T-helper 9 cell (primary cell): ENCODE data around the gene C4A.
"Not testable (repeated sequence)": the region's sequence is repeated elsewhere in the genome, so short reads cannot be mapped to it uniquely, and the experiment has no call there.

ENCODE experiments used
- DNase-seq: peaks from one replicate; pipeline ENCODE4 v3.0.0-alpha.2; 2020

The C4A gene

DNA sequence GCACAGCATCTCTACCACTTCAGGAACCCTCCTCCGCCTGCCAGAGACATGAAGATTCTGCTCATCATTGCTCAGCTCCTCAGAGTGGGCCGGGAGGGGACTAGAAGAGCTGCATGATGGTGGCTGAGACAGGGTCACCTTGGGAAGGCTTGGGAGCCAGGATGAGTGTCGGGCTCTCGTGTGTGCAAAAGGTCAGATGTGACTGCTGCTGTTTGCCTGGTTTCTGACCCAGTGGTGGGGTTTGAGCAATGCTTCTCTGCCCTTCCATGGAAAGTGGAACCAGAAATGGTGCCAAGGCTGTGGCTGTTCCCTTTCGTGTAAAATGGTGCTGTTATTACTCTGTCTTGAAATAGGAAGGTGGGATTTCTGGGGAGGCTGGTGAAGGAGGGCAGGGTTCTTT is 859 bp upstream of the C4A start:
- not testable (repeated sequence) for DNase-seq

DNA sequence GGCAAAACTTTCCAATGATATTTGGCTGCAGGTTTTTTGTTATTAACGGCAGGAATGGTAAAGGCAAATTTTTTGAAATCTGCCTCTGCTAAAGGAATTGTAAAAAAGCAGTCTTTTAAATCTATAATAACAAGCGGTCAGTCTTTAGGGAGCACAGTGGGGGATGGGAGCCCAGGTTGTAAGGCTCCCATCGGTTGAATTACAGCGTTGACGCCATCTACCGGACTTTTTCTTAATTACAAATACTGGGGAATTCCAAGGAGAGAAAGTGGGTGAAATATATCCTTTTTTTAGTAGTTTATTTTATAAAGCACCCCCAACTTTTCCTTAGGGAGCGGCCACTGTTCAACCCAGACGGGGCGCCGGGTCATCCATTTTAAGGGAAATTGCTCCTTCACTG is 7.5 kb downstream of the C4A start:
- DNase-seq: not testable (repeated sequence)

DNA sequence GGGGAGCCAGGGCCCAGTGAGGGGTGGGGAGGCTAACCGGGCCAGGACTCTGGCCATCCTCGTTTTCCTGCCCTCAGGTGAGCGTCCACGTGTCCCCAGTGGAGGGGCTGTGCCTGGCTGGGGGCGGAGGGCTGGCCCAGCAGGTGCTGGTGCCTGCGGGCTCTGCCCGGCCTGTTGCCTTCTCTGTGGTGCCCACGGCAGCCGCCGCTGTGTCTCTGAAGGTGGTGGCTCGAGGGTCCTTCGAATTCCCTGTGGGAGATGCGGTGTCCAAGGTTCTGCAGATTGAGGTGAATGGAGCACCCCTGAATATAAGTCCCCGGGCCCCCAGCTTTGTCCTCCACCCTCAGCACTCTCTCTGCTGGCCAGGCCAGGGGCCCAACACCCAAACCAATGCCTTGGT is 12.6 kb downstream of the C4A start:
- not testable (repeated sequence) for DNase-seq

- not testable (repeated sequence) for DNase-seq
Measured at GRCh38 chr6:31996385-31996784, 14.5 kb downstream of the C4A start.

- DNase-seq: not testable (repeated sequence)
Measured at GRCh38 chr6:32002546-32003268, 20.9 kb downstream of the C4A start.

GRCh38 chr6:32003301-32003700 is 21.4 kb downstream of the C4A start:
- DNase-seq: not testable (repeated sequence)

DNA sequence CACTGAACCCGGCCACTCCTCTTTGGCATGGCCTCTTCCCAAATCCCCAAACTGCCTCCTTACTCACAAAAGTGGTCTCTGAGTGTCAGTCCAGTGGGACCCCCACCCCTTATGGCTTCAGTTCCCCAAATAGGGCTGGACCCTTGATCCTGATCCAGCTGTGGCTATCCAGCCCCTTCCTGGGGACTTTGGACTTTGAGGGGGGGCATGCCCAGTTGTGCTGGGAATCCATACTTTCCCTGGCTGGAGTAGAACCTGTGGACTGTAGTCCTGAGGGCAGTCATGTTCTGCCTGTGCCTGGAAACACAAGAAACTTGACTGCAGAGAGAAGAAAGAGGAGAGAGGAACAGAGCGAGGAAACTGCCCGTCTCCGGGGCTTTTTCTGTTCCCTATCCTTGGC is 22.5 kb downstream of the C4A start:
- not testable (repeated sequence) for DNase-seq

DNA sequence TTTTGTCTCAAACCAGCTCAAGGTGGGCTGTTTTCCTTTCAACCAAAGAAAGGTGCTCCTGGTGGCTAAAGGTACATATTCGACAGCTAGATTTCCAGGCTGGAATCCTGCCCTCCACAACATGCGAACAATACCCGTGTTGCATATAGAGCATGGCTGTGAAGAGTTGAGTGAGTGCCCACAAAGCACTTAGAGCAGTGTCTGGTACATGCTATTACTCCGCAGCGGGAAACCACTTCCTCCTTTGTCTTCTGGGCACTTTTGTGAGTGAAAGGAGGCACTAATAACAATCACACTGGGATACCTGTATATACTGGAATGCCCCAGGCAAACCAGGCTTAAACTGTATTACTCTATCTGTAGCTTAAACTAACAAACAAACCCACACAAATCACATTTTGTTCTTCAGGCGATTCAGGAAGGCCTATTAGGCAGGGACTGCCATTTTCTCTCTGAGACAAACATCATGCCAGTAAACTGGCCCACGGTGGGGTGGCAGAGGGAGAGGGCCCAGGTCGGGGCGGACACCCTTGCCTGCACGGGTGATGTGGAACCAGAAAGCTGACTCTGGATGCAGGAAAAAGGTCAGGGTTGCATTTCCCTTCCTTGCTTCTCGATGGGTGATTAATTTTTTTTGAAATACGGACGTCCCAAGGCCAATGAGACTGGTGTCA is 23.1 kb downstream of the C4A start:
- DNase-seq: not testable (repeated sequence)

DNA sequence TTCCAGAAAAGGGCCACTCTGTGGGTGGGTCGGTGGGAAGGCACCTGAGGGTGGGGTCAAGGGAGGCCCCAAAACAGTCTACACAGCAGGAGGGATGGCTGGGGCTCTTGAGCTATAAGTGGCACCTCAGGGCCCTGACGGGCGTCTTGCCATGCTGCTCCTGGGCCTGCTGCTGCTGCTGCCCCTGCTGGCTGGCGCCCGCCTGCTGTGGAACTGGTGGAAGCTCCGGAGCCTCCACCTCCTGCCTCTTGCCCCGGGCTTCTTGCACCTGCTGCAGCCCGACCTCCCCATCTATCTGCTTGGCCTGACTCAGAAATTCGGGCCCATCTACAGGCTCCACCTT is 23.7 kb downstream of the C4A start:
- DNase-seq: not testable (repeated sequence)

DNA sequence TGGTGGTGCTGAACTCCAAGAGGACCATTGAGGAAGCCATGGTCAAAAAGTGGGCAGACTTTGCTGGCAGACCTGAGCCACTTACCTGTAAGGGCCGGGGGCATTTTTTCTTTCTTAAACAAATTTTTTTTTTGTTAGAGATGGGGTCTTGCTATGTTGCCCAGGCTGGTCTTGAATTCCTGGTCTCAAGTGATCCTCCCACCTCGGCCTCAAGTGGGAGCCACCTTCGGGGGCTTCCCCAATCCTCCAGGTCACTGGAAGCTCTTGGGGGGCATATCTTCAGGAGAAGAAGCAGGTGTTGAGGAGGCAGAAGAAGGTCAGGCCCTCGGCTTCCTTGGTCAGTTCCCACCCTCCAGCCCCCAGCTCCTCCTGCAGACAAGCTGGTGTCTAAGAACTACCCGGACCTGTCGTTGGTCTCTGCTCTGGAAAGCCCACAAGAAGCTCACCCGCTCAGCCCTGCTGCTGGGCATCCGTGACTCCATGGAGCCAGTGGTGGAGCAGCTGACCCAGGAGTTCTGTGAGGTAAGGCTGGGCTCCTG is 24.2 kb downstream of the C4A start:
- DNase-seq: not testable (repeated sequence)

- not testable (repeated sequence) for DNase-seq
Measured at GRCh38 chr6:32007086-32007485, 25.2 kb downstream of the C4A start.

DNA sequence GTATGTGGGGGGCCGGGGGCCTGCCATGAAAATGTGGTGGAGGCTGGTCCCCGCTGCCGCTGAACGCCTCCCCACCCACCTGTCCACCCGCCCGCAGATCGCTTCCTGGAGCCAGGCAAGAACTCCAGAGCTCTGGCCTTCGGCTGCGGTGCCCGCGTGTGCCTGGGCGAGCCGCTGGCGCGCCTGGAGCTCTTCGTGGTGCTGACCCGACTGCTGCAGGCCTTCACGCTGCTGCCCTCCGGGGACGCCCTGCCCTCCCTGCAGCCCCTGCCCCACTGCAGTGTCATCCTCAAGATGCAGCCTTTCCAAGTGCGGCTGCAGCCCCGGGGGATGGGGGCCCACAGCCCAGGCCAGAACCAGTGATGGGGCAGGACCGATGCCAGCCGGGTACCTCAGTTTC is 26.2 kb downstream of the C4A start:
- DNase-seq: not testable (repeated sequence)

DNA sequence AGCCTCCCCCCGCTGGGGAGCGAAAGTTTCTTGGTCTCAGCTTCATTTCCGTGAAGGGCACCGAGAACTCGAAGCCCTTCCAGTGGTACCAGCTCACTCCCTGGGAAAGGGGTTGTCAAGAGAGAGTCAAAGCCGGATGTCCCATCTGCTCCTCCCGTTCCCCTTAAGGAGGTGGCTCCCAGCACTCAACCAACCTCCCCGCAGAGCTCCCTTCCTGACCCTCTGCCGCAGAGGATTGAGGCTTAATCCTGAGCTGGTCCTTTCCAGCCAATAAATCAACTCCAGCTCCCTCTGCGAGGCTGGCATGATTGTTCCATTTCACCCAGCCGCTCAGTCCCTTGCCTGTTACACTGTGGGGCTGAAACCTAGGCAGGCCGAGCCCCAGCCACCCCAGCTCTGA is 26.8 kb downstream of the C4A start:
- not testable (repeated sequence) for DNase-seq

DNA sequence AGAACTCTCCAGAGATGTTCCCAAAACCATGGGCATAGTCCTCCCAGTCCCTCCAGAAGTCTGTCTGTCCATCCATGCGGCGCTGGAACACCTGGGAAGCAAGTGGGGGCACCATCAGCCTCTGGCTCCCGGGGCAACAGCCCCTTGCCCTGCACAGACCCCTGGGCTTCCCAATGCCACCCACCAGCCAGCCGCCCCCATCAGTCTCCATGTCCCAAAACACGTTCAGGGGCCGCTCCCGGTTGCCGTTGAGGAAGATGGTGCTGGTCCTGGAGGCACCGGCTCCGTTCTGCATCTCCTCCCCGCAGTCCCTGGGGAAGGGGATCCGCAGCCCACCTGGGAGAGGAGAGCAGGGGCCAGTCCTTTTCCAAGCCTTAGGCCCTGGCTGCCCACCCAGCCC is 27.7 kb downstream of the C4A start:
- DNase-seq: not testable (repeated sequence)

DNA sequence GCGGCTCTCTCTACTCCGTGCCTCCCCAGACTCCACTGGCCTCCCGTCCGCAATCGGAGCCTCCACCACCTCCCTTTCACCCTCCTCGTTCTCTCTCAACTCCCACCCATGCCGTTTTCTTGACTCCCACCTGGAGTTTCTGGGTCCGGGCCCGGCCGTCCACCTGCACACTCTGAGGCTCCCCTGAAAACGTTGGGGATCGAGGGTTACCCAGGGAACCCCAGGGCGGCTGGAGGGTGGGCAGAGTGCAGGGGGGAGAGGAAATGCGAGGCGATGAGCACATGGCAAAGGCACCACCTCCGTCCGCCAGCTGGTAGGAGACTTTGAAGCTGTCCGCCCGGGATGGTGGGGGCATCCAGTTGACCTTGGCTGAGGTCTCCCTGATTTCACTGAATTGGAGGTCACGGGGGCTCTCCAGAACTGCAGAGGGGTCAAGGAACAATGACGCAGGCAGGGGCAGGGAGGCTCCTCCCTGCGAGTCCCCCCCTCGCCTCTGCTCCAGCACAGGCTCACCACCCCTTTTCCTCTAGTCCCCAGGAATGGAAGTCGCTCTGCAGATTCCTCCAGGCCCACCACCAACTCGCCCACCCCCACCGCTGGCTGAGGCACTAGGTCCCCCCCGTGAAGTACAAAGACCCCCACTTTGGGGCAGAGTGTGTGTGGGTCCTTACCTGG is 29.1 kb downstream of the C4A start:
- not testable (repeated sequence) for DNase-seq

- not testable (repeated sequence) for DNase-seq
Measured at GRCh38 chr6:32012941-32013617, 31.2 kb downstream of the C4A start.

DNA sequence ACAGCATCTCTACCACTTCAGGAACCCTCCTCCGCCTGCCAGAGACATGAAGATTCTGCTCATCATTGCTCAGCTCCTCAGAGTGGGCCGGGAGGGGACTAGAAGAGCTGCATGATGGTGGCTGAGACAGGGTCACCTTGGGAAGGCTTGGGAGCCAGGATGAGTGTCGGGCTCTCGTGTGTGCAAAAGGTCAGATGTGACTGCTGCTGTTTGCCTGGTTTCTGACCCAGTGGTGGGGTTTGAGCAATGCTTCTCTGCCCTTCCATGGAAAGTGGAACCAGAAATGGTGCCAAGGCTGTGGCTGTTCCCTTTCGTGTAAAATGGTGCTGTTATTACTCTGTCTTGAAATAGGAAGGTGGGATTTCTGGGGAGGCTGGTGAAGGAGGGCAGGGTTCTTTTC is 31.9 kb downstream of the C4A start:
- not testable (repeated sequence) for DNase-seq

- not testable (repeated sequence) for DNase-seq
Measured at GRCh38 chr6:32014547-32014946, 32.7 kb downstream of the C4A start, which contains the start of gene C4B. C4B (plus strand) TSS chr6:32014795; CDS start chr6:32014846, 51 bp downstream.

GRCh38 chr6:32022100-32022499 is 40.2 kb downstream of the C4A start:
- DNase-seq: not testable (repeated sequence)

DNA sequence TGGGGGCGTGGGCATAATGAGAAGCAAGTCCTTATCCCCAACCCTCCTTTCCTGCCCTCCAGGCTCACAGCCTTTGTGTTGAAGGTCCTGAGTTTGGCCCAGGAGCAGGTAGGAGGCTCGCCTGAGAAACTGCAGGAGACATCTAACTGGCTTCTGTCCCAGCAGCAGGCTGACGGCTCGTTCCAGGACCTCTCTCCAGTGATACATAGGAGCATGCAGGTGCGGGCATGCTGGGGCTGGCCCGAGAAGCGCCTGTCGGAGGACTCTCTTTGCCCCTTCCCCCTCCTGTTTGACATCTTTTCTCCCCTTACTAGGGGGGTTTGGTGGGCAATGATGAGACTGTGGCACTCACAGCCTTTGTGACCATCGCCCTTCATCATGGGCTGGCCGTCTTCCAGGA is 46.8 kb downstream of the C4A start:
- not testable (repeated sequence) for DNase-seq

DNA sequence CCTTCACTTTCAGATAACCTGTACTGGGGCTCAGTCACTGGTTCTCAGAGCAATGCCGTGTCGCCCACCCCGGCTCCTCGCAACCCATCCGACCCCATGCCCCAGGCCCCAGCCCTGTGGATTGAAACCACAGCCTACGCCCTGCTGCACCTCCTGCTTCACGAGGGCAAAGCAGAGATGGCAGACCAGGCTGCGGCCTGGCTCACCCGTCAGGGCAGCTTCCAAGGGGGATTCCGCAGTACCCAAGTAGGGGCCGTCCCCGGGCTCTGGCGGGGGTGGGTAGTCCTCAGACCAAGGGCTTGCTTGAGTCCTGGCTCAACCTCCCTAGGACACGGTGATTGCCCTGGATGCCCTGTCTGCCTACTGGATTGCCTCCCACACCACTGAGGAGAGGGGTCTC is 47.7 kb downstream of the C4A start:
- DNase-seq: not testable (repeated sequence)

GRCh38 chr6:32035283-32036013 is 53.6 kb downstream of the C4A start:
- DNase-seq: not testable (repeated sequence)
